Trophoblast cell (in vitro differentiated cells and primary cell): ENCODE data around the gene KRT84.

Experiments
- DNase-seq, 2 donors: peaks; one replicate each; pipeline ENCODE4 v3.0.0-alpha.2; 2016
- H2AFZ ChIP-seq: 2 replicates; pipeline ENCODE4 v1.6.1; 2013; ENCODE audit warnings: low read length, moderate library complexity, mild to moderate bottlenecking; ENCODE audit not compliant: insufficient read depth, poor library complexity
- H2AK5ac ChIP-seq: 2 replicates; pipeline ENCODE4 v1.6.1; 2013; ENCODE audit warnings: mild to moderate bottlenecking, low read length
- H2BK120ac ChIP-seq: 2 replicates; pipeline ENCODE4 v1.6.1; 2013; ENCODE audit warnings: low read length, mild to moderate bottlenecking, moderate library complexity; ENCODE audit not compliant: insufficient read depth, poor library complexity
- H2BK12ac ChIP-seq: 2 replicates; pipeline ENCODE4 v1.6.1; 2013; ENCODE audit warnings: mild to moderate bottlenecking, low read length, moderate library complexity
- H2BK5ac ChIP-seq: 2 replicates; pipeline ENCODE4 v1.6.1; 2013; ENCODE audit warnings: low read length, low read depth, moderate library complexity, mild to moderate bottlenecking; ENCODE audit not compliant: poor library complexity
- H3K14ac ChIP-seq: 2 replicates; pipeline ENCODE4 v1.6.1; 2013; ENCODE audit warnings: mild to moderate bottlenecking, low read length
- H3K18ac ChIP-seq: 2 replicates; pipeline ENCODE4 v1.6.1; 2013; ENCODE audit warnings: mild to moderate bottlenecking, low read length
- H3K23ac ChIP-seq: 2 replicates; pipeline ENCODE4 v1.6.1; 2013; ENCODE audit warnings: low read length
- H3K27ac ChIP-seq: 2 replicates; pipeline ENCODE4 v1.5.1; 2013; ENCODE audit warnings: low read depth, mild to moderate bottlenecking, inconsistent platforms, low read length, moderate library complexity
- H3K27me3 ChIP-seq: 2 replicates; pipeline ENCODE4 v1.6.1; 2013; ENCODE audit warnings: inconsistent platforms, mild to moderate bottlenecking, low read length, moderate library complexity; ENCODE audit not compliant: insufficient read depth
- H3K36me3 ChIP-seq, 2 experiments: 1 replicate in 1 of 2; 2 replicates in 1 of 2; pipeline ENCODE4 v1.6.1; 2013; ENCODE audit warnings: low read length in 2 of 2, mild to moderate bottlenecking in 2 of 2, moderate library complexity in 1 of 2; ENCODE audit not compliant: insufficient read depth in 2 of 2, control insufficient read depth in 1 of 2
- H3K4ac ChIP-seq: 2 replicates; pipeline ENCODE4 v1.6.1; 2013; ENCODE audit warnings: low read depth, mild to moderate bottlenecking, low read length, moderate library complexity
- H3K4me1 ChIP-seq, 2 experiments: 1 replicate in 1 of 2; 2 replicates in 1 of 2; pipeline ENCODE4 v1.6.1; 2013; ENCODE audit warnings: low read length in 2 of 2, mild to moderate bottlenecking in 2 of 2, moderate library complexity in 1 of 2; ENCODE audit not compliant: insufficient read depth in 2 of 2, control insufficient read depth in 1 of 2
- H3K4me2 ChIP-seq: 2 replicates; pipeline ENCODE4 v1.6.1; 2013; ENCODE audit warnings: inconsistent platforms, mild to moderate bottlenecking, low read length, moderate library complexity
- H3K4me3 ChIP-seq: 2 replicates; pipeline ENCODE4 v1.5.1; 2013; ENCODE audit warnings: mild to moderate bottlenecking, low read depth, low read length, inconsistent platforms
- H3K79me1 ChIP-seq: one replicate; pipeline ENCODE4 v1.6.1; 2013; ENCODE audit warnings: low read length
- H3K79me2 ChIP-seq: 2 replicates; pipeline ENCODE4 v1.6.1; 2013; ENCODE audit warnings: low read length, mild to moderate bottlenecking; ENCODE audit not compliant: control insufficient read depth, insufficient read depth, poor library complexity
- H3K9ac ChIP-seq: 2 replicates; pipeline ENCODE4 v1.6.1; 2013; ENCODE audit warnings: mild to moderate bottlenecking, low read length
- H3K9me3 ChIP-seq: 2 replicates; pipeline ENCODE4 v1.6.1; 2013; ENCODE audit warnings: low read depth, mild to moderate bottlenecking, control low read depth, inconsistent platforms, low read length; ENCODE audit not compliant: insufficient read depth
- H4K12ac ChIP-seq: 2 replicates; pipeline ENCODE4 v1.6.1; 2013; ENCODE audit warnings: low read depth, mild to moderate bottlenecking, low read length, moderate library complexity
- H4K8ac ChIP-seq: 2 replicates; pipeline ENCODE4 v1.6.1; 2013; ENCODE audit warnings: low read depth, mild to moderate bottlenecking, low read length, moderate library complexity
- H4K91ac ChIP-seq: one replicate; pipeline ENCODE4 v1.6.1; 2013; ENCODE audit warnings: low read depth, mild to moderate bottlenecking, low read length, moderate library complexity
- WGBS: extraction: QIAGEN DNeasy Blood & Tissue Kit; methylation state at CpG from one replicate; pipeline ENCODE4 v1.1.7; 2013; ENCODE audit warnings: missing lambda C conversion rate; ENCODE audit not compliant: insufficient read length, insufficient coverage; ENCODE audit errors: extremely low coverage; 5-methylcytosine and 5-hydroxymethylcytosine counted together

Gene KRT84

GRCh38 chr12:52392465-52393007 lies 7.1 kb upstream of the KRT84 start:
- peaks cover 0 to 5% of the 10 kb centered on the region in 2 experiments for H3K4me1 ChIP-seq
- no peaks in the 10 kb centered on the region for H3K79me2 ChIP-seq
- H2AFZ ChIP-seq: no peak overlapping the region
- no CpG with 5 or more reads among the region's 7 CpGs for WGBS
- no peak overlapping the region for H3K27ac ChIP-seq
- no peak overlapping the region for H3K23ac ChIP-seq
- no peak overlapping the region for H2BK5ac ChIP-seq
- no peak overlapping the region for H4K91ac ChIP-seq
- H4K12ac ChIP-seq: no peak overlapping the region
- H3K9me3 ChIP-seq: no peaks in the 10 kb centered on the region
- no peak overlapping the region for H3K18ac ChIP-seq
- H3K4me2 ChIP-seq: no peak overlapping the region
- no peak overlapping the region for H4K8ac ChIP-seq
- H3K9ac ChIP-seq: no peak overlapping the region
- H2AK5ac ChIP-seq: no peak overlapping the region
- no peak for DNase-seq
- H3K79me1 ChIP-seq: no peaks in the 10 kb centered on the region
- no peak overlapping the region for H3K4ac ChIP-seq
- no peak overlapping the region for H3K14ac ChIP-seq
- no peak overlapping the region for H3K4me3 ChIP-seq
- H2BK12ac ChIP-seq: no peak overlapping the region
- no peaks in the 10 kb centered on the region for H3K27me3 ChIP-seq
- H3K36me3 ChIP-seq: no peaks in the 10 kb centered on the region
- H2BK120ac ChIP-seq: no peak overlapping the region

DNA sequence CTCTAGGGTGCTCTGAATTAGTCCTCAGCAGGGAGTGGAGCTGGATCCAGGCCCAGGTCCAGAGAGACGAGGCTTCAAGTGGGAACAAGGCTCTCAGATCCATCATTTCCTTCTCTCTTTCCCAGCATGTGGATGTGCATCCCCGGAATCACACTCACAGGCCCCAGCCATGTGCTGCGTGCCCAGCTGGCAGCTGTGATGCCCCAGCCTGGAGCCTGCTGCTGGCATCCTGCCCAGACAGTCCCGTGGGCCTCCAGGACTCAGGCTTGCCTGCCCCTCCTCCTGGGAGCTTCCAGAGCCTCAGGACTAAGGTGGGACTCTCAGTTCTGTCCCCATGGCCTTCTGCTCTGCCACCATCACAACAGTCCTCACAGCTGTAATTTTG lies 6.2 kb upstream of the KRT84 start:
- Histone ChIP-seq H3K27me3 (no peaks in the 10 kb centered on the region), H3K27ac (no peak overlapping the region), H3K79me1 (no peaks in the 10 kb centered on the region), H3K9me3 (no peaks in the 10 kb centered on the region), H3K79me2 (no peaks in the 10 kb centered on the region), H2BK120ac (no peak overlapping the region), H4K12ac (no peak overlapping the region), H3K4ac (no peak overlapping the region), H3K14ac (no peak overlapping the region), H4K91ac (no peak overlapping the region), H3K9ac (no peak overlapping the region), H2AFZ (no peak overlapping the region), H2BK12ac (no peak overlapping the region), H2BK5ac (no peak overlapping the region), H3K4me2 (no peak overlapping the region), H3K4me1 (peaks cover 0 to 5% of the 10 kb centered on the region in 2 experiments), H3K23ac (no peak overlapping the region), H3K4me3 (no peak overlapping the region), H3K18ac (no peak overlapping the region), H3K36me3 (no peaks in the 10 kb centered on the region), H4K8ac (no peak overlapping the region), H2AK5ac (no peak overlapping the region)
- WGBS: no CpG with 5 or more reads among the region's 4 CpGs
- no peak for DNase-seq

DNA sequence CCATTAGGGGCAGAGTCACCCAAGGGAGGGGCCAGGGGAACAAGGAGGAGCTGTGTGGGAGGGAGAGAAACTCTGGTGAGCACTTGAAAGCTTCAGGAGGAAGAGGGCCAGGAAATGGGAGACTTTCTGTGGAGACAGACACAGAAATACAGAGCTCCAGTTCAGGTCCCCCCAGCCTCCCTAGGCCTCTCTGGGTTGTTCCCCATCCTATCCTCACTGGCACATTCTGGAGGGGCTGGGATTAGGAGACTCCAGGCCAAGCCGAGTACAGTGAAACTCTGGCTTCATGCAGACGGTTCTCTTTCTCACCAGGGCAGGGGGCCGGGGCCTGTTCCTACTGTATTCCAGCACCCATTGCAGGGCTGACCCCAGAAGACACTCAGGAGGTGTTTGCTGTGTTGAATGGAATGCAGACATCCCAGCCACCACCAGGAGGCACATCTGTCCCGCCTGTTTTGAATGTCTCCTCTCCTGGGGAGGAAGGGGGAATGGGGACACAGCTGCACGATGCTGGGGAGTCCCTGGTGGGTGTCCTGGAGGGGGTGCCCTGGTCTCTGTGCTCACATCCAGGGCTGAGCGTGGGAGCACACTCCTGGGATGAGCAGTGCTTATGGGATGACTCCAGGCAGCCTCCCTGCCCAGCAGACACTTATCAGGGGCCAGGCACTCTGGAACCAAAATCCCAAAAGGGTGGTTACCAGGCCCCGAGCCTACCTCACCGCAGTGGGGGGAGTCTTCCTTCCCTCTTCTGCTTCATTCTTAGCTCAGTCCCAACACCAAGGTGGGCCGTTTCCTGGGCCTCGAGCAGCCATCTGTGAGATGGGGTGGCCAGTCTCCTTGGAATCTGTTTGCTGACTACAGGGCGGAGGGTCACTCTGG lies 5.5 kb upstream of the KRT84 start:
- H3K4ac ChIP-seq: no peak overlapping the region
- H3K36me3 ChIP-seq: no peaks in the 10 kb centered on the region
- H4K91ac ChIP-seq: no peak overlapping the region
- no peak overlapping the region for H2BK120ac ChIP-seq
- H2BK12ac ChIP-seq: no peak overlapping the region
- no peak overlapping the region for H2AFZ ChIP-seq
- H3K4me3 ChIP-seq: no peak overlapping the region
- H3K14ac ChIP-seq: peak overlapping the region; percentile 42
- no peak overlapping the region for H2AK5ac ChIP-seq
- no peak overlapping the region for H4K12ac ChIP-seq
- no CpG with 5 or more reads among the region's 11 CpGs for WGBS
- H3K18ac ChIP-seq: no peak overlapping the region
- no peaks in the 10 kb centered on the region for H3K9me3 ChIP-seq
- H3K79me2 ChIP-seq: no peaks in the 10 kb centered on the region
- no peaks in the 10 kb centered on the region for H3K79me1 ChIP-seq
- H3K27ac ChIP-seq: no peak overlapping the region
- no peaks in the 10 kb centered on the region for H3K27me3 ChIP-seq
- DNase-seq: peak in 1 of 2 donors; percentile 48
- no peak overlapping the region for H4K8ac ChIP-seq
- peaks cover 0 to 5% of the 10 kb centered on the region in 2 experiments for H3K4me1 ChIP-seq
- H3K9ac ChIP-seq: no peak overlapping the region
- H3K23ac ChIP-seq: no peak overlapping the region
- H2BK5ac ChIP-seq: no peak overlapping the region
- no peak overlapping the region for H3K4me2 ChIP-seq

- Histone ChIP-seq H3K4me2 (no peak overlapping the region), H2AK5ac (no peak overlapping the region), H2BK120ac (no peak overlapping the region), H4K91ac (no peak overlapping the region), H4K8ac (no peak overlapping the region), H3K27me3 (no peaks in the 10 kb centered on the region), H3K4me1 (peaks cover 0 to 5% of the 10 kb centered on the region in 2 experiments), H3K79me2 (no peaks in the 10 kb centered on the region), H3K9ac (no peak overlapping the region), H3K4ac (no peak overlapping the region), H2AFZ (no peak overlapping the region), H3K79me1 (no peaks in the 10 kb centered on the region), H2BK5ac (no peak overlapping the region), H3K14ac (no peak overlapping the region), H3K4me3 (no peak overlapping the region), H2BK12ac (no peak overlapping the region), H3K23ac (no peak overlapping the region), H3K9me3 (peaks cover 3% of the 10 kb centered on the region), H3K18ac (no peak overlapping the region), H3K36me3 (no peaks in the 10 kb centered on the region), H3K27ac (no peak overlapping the region), H4K12ac (no peak overlapping the region)
- no CpG with 5 or more reads among the region's 9 CpGs for WGBS
- peak in 1 of 2 donors; percentile 23 for DNase-seq
These were observed 4.1 kb upstream of the KRT84 start for GRCh38 chr12:52389313-52390207.
